GM12892 (cell line): ENCODE data around the gene PTMS.

ENCODE experiments used
- POLR2A ChIP-seq: IDR thresholded peaks from 2 replicates; pipeline ENCODE4 v1.6.1; 2011; ENCODE audit warnings: low read depth, low read length, control low read depth
- TAF1 ChIP-seq: IDR thresholded peaks from 2 replicates; pipeline ENCODE4 v1.6.1; 2011; ENCODE audit warnings: low read depth, mild to moderate bottlenecking, control low read depth, low read length, borderline replicate concordance

GRCh38 chr12:6716874-6717437, 49.2 kb upstream of the PTMS start:
- TF ChIP-seq POLR2A (no peak), TAF1 (no peak)
